ELR (cell line): Measurements from ENCODE around the gene TNFAIP8.

ENCODE experiments used
- DNase-seq: peaks from one replicate; pipeline ENCODE4 v3.0.0-alpha.2; 2015; ENCODE audit warnings: low read depth

TNFAIP8 gene

GRCh38 chr5:119367502-119368237 is 11.9 kb downstream of the TNFAIP8 start:
- DNase-seq: peak; percentile 51

GRCh38 chr5:119368238-119368630 is 12.4 kb downstream of the TNFAIP8 start:
- DNase-seq: no peak

- DNase-seq: no peak
Measured at GRCh38 chr5:119370486-119370885, 14.7 kb downstream of the TNFAIP8 start.

GRCh38 chr5:119371146-119371545 is 15.3 kb downstream of the TNFAIP8 start:
- no peak for DNase-seq

- no peak for DNase-seq
Measured at GRCh38 chr5:119373449-119373858, 17.6 kb downstream of the TNFAIP8 start.

- DNase-seq: no peak
Measured at GRCh38 chr5:119374901-119375300, 19.1 kb downstream of the TNFAIP8 start.

GRCh38 chr5:119377066-119377465 is 21.2 kb downstream of the TNFAIP8 start:
- DNase-seq: no peak

GRCh38 chr5:119378075-119378700 is 22.4 kb downstream of the TNFAIP8 start:
- no peak for DNase-seq

GRCh38 chr5:119379096-119379495 is 23.3 kb downstream of the TNFAIP8 start:
- DNase-seq: no peak

GRCh38 chr5:119379942-119380547 is 24.2 kb downstream of the TNFAIP8 start:
- DNase-seq: no peak

- peak; percentile 58 for DNase-seq
Measured at GRCh38 chr5:119382169-119382568, 26.4 kb downstream of the TNFAIP8 start.

- no peak for DNase-seq
Measured at GRCh38 chr5:119383008-119383407, 27.2 kb downstream of the TNFAIP8 start.

- no peak for DNase-seq
Measured at GRCh38 chr5:119385136-119385535, 29.3 kb downstream of the TNFAIP8 start.

GRCh38 chr5:119385536-119386128 is 29.8 kb downstream of the TNFAIP8 start:
- DNase-seq: no peak

GRCh38 chr5:119386596-119387344 is 31.0 kb downstream of the TNFAIP8 start:
- DNase-seq: no peak

GRCh38 chr5:119387945-119388618 is 32.3 kb downstream of the TNFAIP8 start:
- no peak for DNase-seq

- DNase-seq: no peak
Measured at GRCh38 chr5:119388619-119389190, 32.9 kb downstream of the TNFAIP8 start.

- no peak for DNase-seq
Measured at GRCh38 chr5:119389288-119390030, 33.6 kb downstream of the TNFAIP8 start.

GRCh38 chr5:119390404-119390803 is 34.6 kb downstream of the TNFAIP8 start:
- DNase-seq: no peak

GRCh38 chr5:119393201-119393691 is 37.4 kb downstream of the TNFAIP8 start:
- DNase-seq: no peak
